ENCODE results near the gene TMEM273. TPM values are rescaled to one million over a fixed set of nuclear protein-coding genes. Genes with fewer than 3 reads are reported as not detected.

The TMEM273 gene
- total and polyA plus RNA-seq, 7 donors, result 5.4 to 17.8 (median 11.0) TPM

- Histone ChIP-seq H3K27me3 (no peaks in the 10 kb centered on the region), H3K27ac (no peak overlapping the region), H3K36me3 (no peaks in the 10 kb centered on the region), H3K4me3 (no peak overlapping the region), H3K4me1 (no peaks in the 10 kb centered on the region), H3K9me3 (peaks cover 0 to 3% (median 0%) of the 10 kb centered on the region in 4 donors)
- intact Hi-C loops (cut with DNase I), result no loop called here
- TF ChIP-seq POLR2A (IDR thresholded peaks at IDR 0.05), result no peak
- no peak for TF ChIP-seq CTCF (IDR thresholded peaks at IDR 0.05)
- TF ChIP-seq EP300 (IDR thresholded peaks at IDR 0.05), result no peak
- no peak for TF ChIP-seq POLR2AphosphoS5 (IDR thresholded peaks at IDR 0.05)
- 37 to 65% methylated on average over 2 of the region's 2 CpGs for WGBS, 2 donors
- no peak for DNase-seq
Observed at GRCh38 chr10:49151025-49151445, 37.2 kb downstream of the TMEM273 start.

GRCh38 chr10:49150426-49150825, 37.8 kb downstream of the TMEM273 start:
- intact Hi-C loops (cut with DNase I), result no loop called here
- TF ChIP-seq EP300 (IDR thresholded peaks at IDR 0.05) (no peak), CTCF (IDR thresholded peaks at IDR 0.05) (no peak), POLR2AphosphoS5 (IDR thresholded peaks at IDR 0.05) (no peak)
- Histone ChIP-seq H3K36me3 (no peaks in the 10 kb centered on the region), H3K4me3 (no peak overlapping the region), H3K4me1 (no peaks in the 10 kb centered on the region), H3K9me3 (peaks cover 0 to 3% (median 0%) of the 10 kb centered on the region in 4 donors), H3K27ac (no peak overlapping the region), H3K27me3 (no peaks in the 10 kb centered on the region)
- DNase-seq, result no peak
- 62 to 80% methylated on average over 5 of the region's 5 CpGs for WGBS, 2 donors

- 76 to 87% methylated on average over 3 of the region's 3 CpGs for WGBS, 2 donors
- peaks cover 0 to 3% (median 0%) of the 10 kb centered on the region in 4 donors for H3K9me3 ChIP-seq
- H3K27me3 ChIP-seq, result no peaks in the 10 kb centered on the region
- TF ChIP-seq EP300 (IDR thresholded peaks at IDR 0.05) (no peak), CTCF (IDR thresholded peaks at IDR 0.05) (no peak), POLR2AphosphoS5 (IDR thresholded peaks at IDR 0.05) (no peak), POLR2A (IDR thresholded peaks at IDR 0.05) (no peak)
- no peak overlapping the region for H3K27ac ChIP-seq
- H3K36me3 ChIP-seq, result no peaks in the 10 kb centered on the region
- DNase-seq, result no peak
- no peak overlapping the region for H3K4me3 ChIP-seq
- intact Hi-C loops (cut with DNase I), result no loop called here
- H3K4me1 ChIP-seq, result no peaks in the 10 kb centered on the region
Observed at GRCh38 chr10:49149881-49150280, 38.3 kb downstream of the TMEM273 start.

GRCh38 chr10:49144058-49144720, 44.0 kb downstream of the TMEM273 start:
- DNase-seq, result no peak
- Histone ChIP-seq H3K27me3 (no peaks in the 10 kb centered on the region), H3K36me3 (no peaks in the 10 kb centered on the region), H3K4me3 (no peak overlapping the region), H3K4me1 (no peaks in the 10 kb centered on the region), H3K27ac (no peak overlapping the region), H3K9me3 (peaks cover 0 to 3% (median 0%) of the 10 kb centered on the region in 4 donors)
- WGBS, 2 donors, result 67 to 79% methylated on average over 2 of the region's 2 CpGs
- intact Hi-C loops (cut with DNase I), result no loop called here
- TF ChIP-seq POLR2A (IDR thresholded peaks at IDR 0.05) (no peak), CTCF (IDR thresholded peaks at IDR 0.05) (no peak), EP300 (IDR thresholded peaks at IDR 0.05) (no peak), POLR2AphosphoS5 (IDR thresholded peaks at IDR 0.05) (no peak)

- peaks cover 0 to 3% (median 0%) of the 10 kb centered on the region in 4 donors for H3K9me3 ChIP-seq
- no peaks in the 10 kb centered on the region for H3K36me3 ChIP-seq
- no peaks in the 10 kb centered on the region for H3K27me3 ChIP-seq
- DNase-seq, result no peak
- H3K4me1 ChIP-seq, result no peaks in the 10 kb centered on the region
- TF ChIP-seq CTCF (IDR thresholded peaks at IDR 0.05) (no peak), POLR2AphosphoS5 (IDR thresholded peaks at IDR 0.05) (no peak), EP300 (IDR thresholded peaks at IDR 0.05) (no peak), POLR2A (IDR thresholded peaks at IDR 0.05) (no peak)
- no peak overlapping the region for H3K4me3 ChIP-seq
- H3K27ac ChIP-seq, result no peak overlapping the region
- intact Hi-C loops (cut with DNase I), result no loop called here
Observed at GRCh38 chr10:49143249-49143648, 44.9 kb downstream of the TMEM273 start.

Measured in sigmoid colon (tissue), 7 donors.